ENCODE results near the gene ABCC3.

GRCh38 chr17:50612281-50612680, 22.4 kb upstream of the ABCC3 start:
- no peak for TF ChIP-seq CTCF (IDR thresholded peaks at IDR 0.05; ENCODE audit: insufficient read depth, low read length)
- TF ChIP-seq GABPA (IDR thresholded peaks at IDR 0.05; ENCODE audit: low read depth): no peak
- TF ChIP-seq POLR2AphosphoS5 (IDR thresholded peaks at IDR 0.05; ENCODE audit: low read depth): no peak
- TF ChIP-seq SPI1 (IDR thresholded peaks at IDR 0.05; ENCODE audit: borderline replicate concordance, low read depth): no peak
- no peak for TF ChIP-seq REST (IDR thresholded peaks at IDR 0.05; ENCODE audit: insufficient replicate concordance, low read depth)

Data from HL-60 (cell line).